ENCODE measurements around the gene PTPRN2.
"Not testable (repeated sequence)": the region's sequence is repeated elsewhere in the genome, so short reads cannot be mapped to it uniquely, and the experiment has no call there.

PTPRN2 gene

DNA sequence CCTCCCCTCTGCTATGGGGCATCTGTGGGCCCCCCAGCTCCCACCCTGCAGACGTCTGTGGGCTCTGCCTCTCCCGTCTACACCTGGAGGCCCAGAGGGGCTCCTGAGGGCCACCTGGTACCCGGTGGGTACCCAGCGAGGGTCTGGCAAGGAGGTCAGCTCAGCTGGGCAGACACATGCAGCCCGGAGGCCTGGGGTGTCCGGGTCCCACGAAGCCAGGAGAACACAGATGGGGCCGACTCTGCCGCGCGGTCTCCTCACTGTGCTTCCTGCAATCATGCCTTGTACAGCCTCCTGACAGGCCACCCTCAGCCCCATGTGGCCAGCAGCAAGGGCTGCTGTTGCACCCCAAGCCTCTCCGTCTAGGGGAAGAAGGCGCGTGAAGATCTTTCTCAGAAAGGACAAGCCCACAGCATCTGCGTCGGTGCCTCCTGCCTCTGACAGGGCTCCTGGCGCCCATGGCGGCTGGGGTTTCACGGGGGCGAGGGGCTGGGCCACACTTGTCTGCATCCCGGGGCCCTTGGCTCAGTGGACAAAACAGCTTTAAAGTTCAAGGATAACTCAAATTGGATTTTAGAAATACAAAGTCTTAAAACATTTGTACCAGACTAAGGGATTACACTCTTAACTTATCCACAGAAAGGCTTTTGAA lies 859.5 kb downstream of the PTPRN2 start:
- Histone ChIP-seq H3K9ac (no peak overlapping the region), H3K4me3 (ENCODE audit: low read depth, low read length) (no peak overlapping the region), H3K9me3 (ENCODE audit: control insufficient read depth, low read length) (no peaks in the 10 kb centered on the region), H3K4me1 (no peaks in the 10 kb centered on the region), H3K4me2 (ENCODE audit: low read length) (no peak overlapping the region), H3K79me2 (no peaks in the 10 kb centered on the region), H3K36me3 (ENCODE audit: control insufficient read depth, insufficient read depth, low read length) (no peaks in the 10 kb centered on the region), H3K27me3 (ENCODE audit: control insufficient read depth, insufficient read depth, low read length) (no peaks in the 10 kb centered on the region), H3K27ac (no peak overlapping the region), H2AFZ (no peak overlapping the region)
- TF ChIP-seq, protein P1, sequence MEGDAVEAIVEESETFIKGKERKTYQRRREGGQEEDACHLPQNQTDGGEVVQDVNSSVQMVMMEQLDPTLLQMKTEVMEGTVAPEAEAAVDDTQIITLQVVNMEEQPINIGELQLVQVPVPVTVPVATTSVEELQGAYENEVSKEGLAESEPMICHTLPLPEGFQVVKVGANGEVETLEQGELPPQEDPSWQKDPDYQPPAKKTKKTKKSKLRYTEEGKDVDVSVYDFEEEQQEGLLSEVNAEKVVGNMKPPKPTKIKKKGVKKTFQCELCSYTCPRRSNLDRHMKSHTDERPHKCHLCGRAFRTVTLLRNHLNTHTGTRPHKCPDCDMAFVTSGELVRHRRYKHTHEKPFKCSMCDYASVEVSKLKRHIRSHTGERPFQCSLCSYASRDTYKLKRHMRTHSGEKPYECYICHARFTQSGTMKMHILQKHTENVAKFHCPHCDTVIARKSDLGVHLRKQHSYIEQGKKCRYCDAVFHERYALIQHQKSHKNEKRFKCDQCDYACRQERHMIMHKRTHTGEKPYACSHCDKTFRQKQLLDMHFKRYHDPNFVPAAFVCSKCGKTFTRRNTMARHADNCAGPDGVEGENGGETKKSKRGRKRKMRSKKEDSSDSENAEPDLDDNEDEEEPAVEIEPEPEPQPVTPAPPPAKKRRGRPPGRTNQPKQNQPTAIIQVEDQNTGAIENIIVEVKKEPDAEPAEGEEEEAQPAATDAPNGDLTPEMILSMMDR (IDR thresholded peaks at IDR 0.05): no peak

DNA sequence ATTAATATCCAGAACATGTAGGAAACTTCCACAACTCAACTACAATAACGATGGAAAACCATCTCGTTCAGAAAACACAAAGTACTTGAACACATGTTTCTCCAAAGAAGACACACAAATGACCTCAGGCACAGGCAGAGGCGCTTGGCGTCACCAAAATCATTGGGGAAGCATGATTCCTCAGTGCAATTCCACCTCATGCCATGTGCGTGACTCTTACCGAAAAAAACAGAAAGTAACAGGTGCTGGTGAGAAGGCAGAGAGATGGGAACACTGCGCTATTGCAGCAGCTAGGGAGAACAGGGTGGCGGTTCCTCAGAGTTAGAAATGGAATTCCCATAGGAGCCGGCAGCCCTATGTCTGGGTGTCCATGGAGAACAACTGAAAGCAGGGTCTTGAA lies 860.9 kb downstream of the PTPRN2 start:
- H3K27ac ChIP-seq: no peak overlapping the region

DNA sequence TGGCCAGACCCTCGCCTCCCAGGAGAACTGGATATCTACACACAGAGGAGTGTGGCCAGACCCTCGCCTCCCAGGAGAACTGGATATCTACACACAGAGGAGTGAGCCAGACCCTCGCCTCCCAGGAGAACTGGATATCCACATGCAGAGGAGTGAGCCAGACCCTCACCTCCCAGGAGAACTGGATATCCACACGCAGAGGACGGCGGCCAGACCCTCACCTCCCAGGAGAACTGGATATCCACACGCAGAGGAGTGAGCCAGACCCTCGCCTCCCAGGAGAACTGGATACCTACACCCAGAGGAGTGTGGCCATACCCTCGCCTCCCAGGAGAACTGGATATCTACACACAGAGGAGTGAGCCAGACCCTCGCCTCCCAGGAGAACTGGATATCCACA lies 862.3 kb downstream of the PTPRN2 start:
- not testable (repeated sequence) for H3K79me2 ChIP-seq; H2AFZ ChIP-seq; H3K4me1 ChIP-seq; H3K27me3 ChIP-seq (ENCODE audit: control insufficient read depth, insufficient read depth, low read length); H3K9me3 ChIP-seq (ENCODE audit: control insufficient read depth, low read length); H3K4me3 ChIP-seq (ENCODE audit: low read depth, low read length); H3K9ac ChIP-seq; H3K4me2 ChIP-seq (ENCODE audit: low read length); H3K27ac ChIP-seq; H3K36me3 ChIP-seq (ENCODE audit: control insufficient read depth, insufficient read depth, low read length)

More for the DNA sequence above, 860.9 kb downstream of the PTPRN2 start:
- Histone ChIP-seq H3K4me2 (ENCODE audit: low read length) (no peak overlapping the region), H3K4me3 (ENCODE audit: low read depth, low read length) (no peak overlapping the region), H2AFZ (no peak overlapping the region), H3K79me2 (no peaks in the 10 kb centered on the region), H3K4me1 (no peaks in the 10 kb centered on the region), H3K27me3 (ENCODE audit: control insufficient read depth, insufficient read depth, low read length) (no peaks in the 10 kb centered on the region), H3K9ac (no peak overlapping the region), H3K36me3 (ENCODE audit: control insufficient read depth, insufficient read depth, low read length) (no peaks in the 10 kb centered on the region), H3K9me3 (ENCODE audit: control insufficient read depth, low read length) (no peaks in the 10 kb centered on the region)
- TF ChIP-seq, protein P1 (IDR thresholded peaks at IDR 0.05): no peak

DNA sequence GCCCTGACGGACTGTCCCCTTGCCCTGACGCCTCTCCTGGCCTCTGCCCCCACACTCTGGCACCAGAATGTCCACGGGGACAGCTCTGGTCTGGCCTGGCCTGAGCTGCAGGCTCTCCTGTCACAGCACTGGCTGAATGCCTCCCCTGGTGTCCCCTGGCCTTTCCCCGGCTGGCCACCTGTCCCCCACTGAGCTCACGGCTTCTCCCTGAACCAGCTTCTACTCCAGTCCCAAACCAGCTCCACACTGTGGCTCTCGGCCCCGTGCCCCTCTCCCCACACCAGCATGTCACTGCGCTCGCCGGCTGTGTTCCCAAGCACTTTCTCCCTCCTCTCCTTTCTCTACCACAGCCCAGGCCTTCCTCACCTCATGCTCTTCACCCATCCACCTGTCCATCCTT lies 864.4 kb downstream of the PTPRN2 start:
- no peak overlapping the region for H3K27ac ChIP-seq
- H3K36me3 ChIP-seq (ENCODE audit: control insufficient read depth, insufficient read depth, low read length): no peaks in the 10 kb centered on the region
- no peak overlapping the region for H2AFZ ChIP-seq
- H3K4me2 ChIP-seq (ENCODE audit: low read length): no peak overlapping the region
- TF ChIP-seq, protein P1 (IDR thresholded peaks at IDR 0.05): no peak
- no peak overlapping the region for H3K4me3 ChIP-seq (ENCODE audit: low read depth, low read length)
- H3K27me3 ChIP-seq (ENCODE audit: control insufficient read depth, insufficient read depth, low read length): no peaks in the 10 kb centered on the region
- no peaks in the 10 kb centered on the region for H3K4me1 ChIP-seq
- H3K79me2 ChIP-seq: no peaks in the 10 kb centered on the region
- no peaks in the 10 kb centered on the region for H3K9me3 ChIP-seq (ENCODE audit: control insufficient read depth, low read length)
- H3K9ac ChIP-seq: no peak overlapping the region

DNA sequence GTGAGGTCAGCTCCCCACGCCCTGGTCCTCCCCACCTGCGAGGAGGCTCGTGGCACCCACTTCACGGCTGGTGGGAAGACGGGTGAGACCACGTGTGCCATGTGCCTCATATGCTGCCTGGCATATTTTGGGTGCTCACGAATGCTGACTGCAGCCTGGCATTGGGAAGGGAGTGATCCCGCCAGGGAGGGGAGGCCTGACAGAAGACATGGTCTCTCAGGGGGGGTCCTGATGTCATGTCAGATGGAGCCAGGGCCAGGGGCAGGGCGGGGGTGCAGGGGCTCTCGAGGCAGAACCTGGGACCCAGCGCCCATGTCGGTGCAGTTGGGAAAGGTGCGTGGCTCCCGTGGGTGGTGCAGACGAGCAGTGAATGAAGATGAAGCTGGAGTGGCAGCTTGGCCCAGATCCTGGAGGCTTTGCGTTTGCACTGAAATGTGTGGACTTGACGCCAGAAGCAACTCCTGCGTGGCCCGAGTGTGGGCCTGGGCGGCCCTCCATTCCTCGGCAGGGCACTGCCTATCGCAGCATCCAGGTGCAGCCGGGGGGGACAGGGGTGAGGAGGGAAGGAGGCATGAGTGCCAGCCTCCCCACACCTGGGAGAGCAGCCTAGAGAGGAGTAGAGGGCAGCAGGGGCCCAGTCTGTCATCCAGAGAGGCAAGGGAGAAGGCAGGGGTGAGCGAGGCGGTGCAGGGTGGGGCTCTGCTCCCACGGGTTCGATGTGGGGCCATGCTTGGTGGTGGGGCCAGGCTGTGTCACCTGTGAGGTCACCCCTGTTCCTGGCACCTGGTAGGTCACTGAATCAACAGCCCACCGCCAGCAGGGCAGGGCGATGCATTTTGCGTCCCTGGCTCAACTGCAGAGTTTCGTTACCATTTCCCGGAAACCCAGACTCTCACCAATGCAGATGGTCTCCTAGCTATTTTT lies 865.2 kb downstream of the PTPRN2 start:
- no peaks in the 10 kb centered on the region for H3K36me3 ChIP-seq (ENCODE audit: control insufficient read depth, insufficient read depth, low read length)
- no peak overlapping the region for H3K4me2 ChIP-seq (ENCODE audit: low read length)
- no peak overlapping the region for H3K9ac ChIP-seq
- no peaks in the 10 kb centered on the region for H3K9me3 ChIP-seq (ENCODE audit: control insufficient read depth, low read length)
- TF ChIP-seq, protein P1 (IDR thresholded peaks at IDR 0.05): no peak
- H3K4me1 ChIP-seq: no peaks in the 10 kb centered on the region
- H3K4me3 ChIP-seq (ENCODE audit: low read depth, low read length): no peak overlapping the region
- H3K79me2 ChIP-seq: no peaks in the 10 kb centered on the region
- no peak overlapping the region for H3K27ac ChIP-seq
- no peak overlapping the region for H2AFZ ChIP-seq
- no peaks in the 10 kb centered on the region for H3K27me3 ChIP-seq (ENCODE audit: control insufficient read depth, insufficient read depth, low read length)

Measured in parathyroid adenoma (tissue), 2 donors.